GM12801 (cell line): Measurements from ENCODE around the gene PTGR3.

Experiments used
- TF ChIP-seq, protein P1 (sequence below): IDR thresholded peaks from one replicate; pipeline ENCODE4 v1.5.1; 2011; ENCODE audit warnings: control low read depth; ENCODE audit not compliant: insufficient read length; ENCODE audit errors: extremely low read depth

The PTGR3 gene

GRCh38 chr18:75246721-75247610 is 38.0 kb upstream of the PTGR3 start:
- TF ChIP-seq, protein P1, sequence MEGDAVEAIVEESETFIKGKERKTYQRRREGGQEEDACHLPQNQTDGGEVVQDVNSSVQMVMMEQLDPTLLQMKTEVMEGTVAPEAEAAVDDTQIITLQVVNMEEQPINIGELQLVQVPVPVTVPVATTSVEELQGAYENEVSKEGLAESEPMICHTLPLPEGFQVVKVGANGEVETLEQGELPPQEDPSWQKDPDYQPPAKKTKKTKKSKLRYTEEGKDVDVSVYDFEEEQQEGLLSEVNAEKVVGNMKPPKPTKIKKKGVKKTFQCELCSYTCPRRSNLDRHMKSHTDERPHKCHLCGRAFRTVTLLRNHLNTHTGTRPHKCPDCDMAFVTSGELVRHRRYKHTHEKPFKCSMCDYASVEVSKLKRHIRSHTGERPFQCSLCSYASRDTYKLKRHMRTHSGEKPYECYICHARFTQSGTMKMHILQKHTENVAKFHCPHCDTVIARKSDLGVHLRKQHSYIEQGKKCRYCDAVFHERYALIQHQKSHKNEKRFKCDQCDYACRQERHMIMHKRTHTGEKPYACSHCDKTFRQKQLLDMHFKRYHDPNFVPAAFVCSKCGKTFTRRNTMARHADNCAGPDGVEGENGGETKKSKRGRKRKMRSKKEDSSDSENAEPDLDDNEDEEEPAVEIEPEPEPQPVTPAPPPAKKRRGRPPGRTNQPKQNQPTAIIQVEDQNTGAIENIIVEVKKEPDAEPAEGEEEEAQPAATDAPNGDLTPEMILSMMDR = no peak

DNA sequence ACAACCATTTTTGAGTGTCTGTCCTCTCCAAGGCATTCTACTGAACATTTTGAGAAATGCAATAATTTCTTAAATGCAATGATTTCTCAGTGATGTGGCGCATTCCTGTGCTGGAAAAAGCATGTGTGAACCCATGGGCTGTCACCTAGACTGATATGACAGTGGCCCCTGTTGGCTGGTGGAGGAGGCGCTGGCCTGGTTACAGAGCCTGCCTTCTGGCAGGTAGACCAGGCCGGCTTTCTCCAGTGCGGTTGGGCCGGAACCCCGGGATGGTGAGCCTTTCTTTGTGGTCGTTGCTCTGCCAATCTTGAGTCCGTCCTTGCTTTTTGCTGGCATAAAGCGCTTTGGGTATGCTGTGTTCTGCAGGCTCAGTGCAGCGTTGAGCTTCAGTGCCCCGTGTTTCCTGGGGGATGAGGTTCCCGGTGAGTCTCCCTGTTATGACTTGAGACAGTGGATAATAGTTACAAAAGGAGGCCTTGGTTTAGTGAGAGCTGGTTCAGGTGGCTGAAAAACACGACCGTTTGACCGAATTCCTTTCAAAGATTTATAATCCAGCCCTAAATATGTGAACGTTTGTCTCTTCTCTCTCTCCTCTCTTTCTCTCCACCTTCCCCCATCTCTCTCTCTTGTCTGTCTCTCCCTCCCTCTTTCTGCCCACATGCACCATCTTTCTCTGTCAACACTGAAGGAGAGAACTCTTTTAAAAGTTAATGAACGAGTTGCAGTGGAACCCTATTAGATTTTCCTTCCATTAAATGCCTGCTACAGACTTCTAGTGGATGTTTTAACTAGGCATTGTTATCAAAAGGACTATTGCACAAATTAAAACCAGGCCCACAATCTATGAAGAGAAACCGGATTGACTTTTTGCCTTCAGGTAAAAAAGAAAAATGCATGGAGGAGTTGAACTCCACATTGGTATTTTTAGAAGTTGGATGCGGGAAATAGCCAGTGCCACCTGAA is 35.7 kb upstream of the PTGR3 start:
- TF ChIP-seq, protein P1 = no peak

GRCh38 chr18:75241705-75242104 is 32.8 kb upstream of the PTGR3 start:
- TF ChIP-seq, protein P1 = no peak

DNA sequence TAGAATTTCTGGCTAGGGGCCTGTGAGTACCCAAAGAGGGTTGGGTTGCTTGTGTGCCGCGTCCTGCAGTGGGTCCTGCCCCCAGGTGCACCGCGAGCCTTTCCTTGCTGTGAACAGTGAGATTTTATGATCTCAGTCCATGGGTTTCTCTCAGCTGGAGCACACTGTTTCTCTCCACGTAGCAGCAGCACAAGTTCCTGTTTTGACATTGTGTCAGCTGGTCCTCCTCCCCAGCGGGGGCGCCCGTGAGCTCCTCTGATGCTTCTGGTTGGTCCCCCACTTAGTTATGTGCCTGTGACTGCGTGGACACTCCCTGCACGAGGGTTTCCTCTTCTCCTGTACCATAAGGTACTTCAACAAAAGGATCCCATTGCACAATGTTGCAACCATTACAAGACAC is 31.5 kb upstream of the PTGR3 start:
- TF ChIP-seq, protein P1 = no peak

- TF ChIP-seq, protein P1 = no peak
Measured at GRCh38 chr18:75238786-75239185, 29.8 kb upstream of the PTGR3 start.

GRCh38 chr18:75238100-75238499 is 29.2 kb upstream of the PTGR3 start:
- TF ChIP-seq, protein P1 = no peak

GRCh38 chr18:75235896-75236295 is 27.0 kb upstream of the PTGR3 start:
- TF ChIP-seq, protein P1 = no peak
